ENCODE data around the gene MGAT5.
A peak's percentile ranks its signal among the peaks of the same experiment; 100 is the strongest.

Gene MGAT5

GRCh38 chr2:134238371-134238770 lies 15.5 kb upstream of the MGAT5 start:
- H3K4me3 ChIP-seq (ENCODE audit: low read depth, low read length), result no peak overlapping the region
- TF ChIP-seq CTCF (IDR thresholded peaks at IDR 0.05; ENCODE audit: low read depth, low read length), result no peak

GRCh38 chr2:134240061-134240460 lies 13.8 kb upstream of the MGAT5 start:
- no peak for TF ChIP-seq CTCF (IDR thresholded peaks at IDR 0.05; ENCODE audit: low read depth, low read length)
- H3K4me3 ChIP-seq (ENCODE audit: low read depth, low read length), result no peak overlapping the region

GRCh38 chr2:134241911-134242310 lies 12.0 kb upstream of the MGAT5 start:
- no peak overlapping the region for H3K4me3 ChIP-seq (ENCODE audit: low read depth, low read length)

GRCh38 chr2:134243244-134243643 lies 10.6 kb upstream of the MGAT5 start:
- H3K4me3 ChIP-seq (ENCODE audit: low read depth, low read length), result no peak overlapping the region
- no peak for TF ChIP-seq CTCF (IDR thresholded peaks at IDR 0.05; ENCODE audit: low read depth, low read length)

More at GRCh38 chr2:134241911-134242310, 12.0 kb upstream of the MGAT5 start:
- TF ChIP-seq CTCF (IDR thresholded peaks at IDR 0.05; ENCODE audit: low read depth, low read length), result no peak

- H3K4me3 ChIP-seq (ENCODE audit: low read depth, low read length), result no peak overlapping the region
- TF ChIP-seq CTCF (IDR thresholded peaks at IDR 0.05; ENCODE audit: low read depth, low read length), result no peak
Measured at GRCh38 chr2:134244086-134244485, 9.8 kb upstream of the MGAT5 start.

GRCh38 chr2:134244587-134244986 lies 9.3 kb upstream of the MGAT5 start:
- no peak for TF ChIP-seq CTCF (IDR thresholded peaks at IDR 0.05; ENCODE audit: low read depth, low read length)
- H3K4me3 ChIP-seq (ENCODE audit: low read depth, low read length), result no peak overlapping the region

- peak; percentile 76 for TF ChIP-seq CTCF (IDR thresholded peaks at IDR 0.05; ENCODE audit: low read depth, low read length)
- no peak overlapping the region for H3K4me3 ChIP-seq (ENCODE audit: low read depth, low read length)
Measured at GRCh38 chr2:134245340-134245984, 8.4 kb upstream of the MGAT5 start.
